Tibial nerve (tissue), 4 donors: Measurements from ENCODE around the gene FMN1.

ENCODE experiments used
- EP300 ChIP-seq, 2 donors: sonication (generic); formaldehyde crosslinking; IDR thresholded peaks; one replicate each; pipeline ENCODE4 v1.6.1; 2017; ENCODE audit warnings: antibody characterized with exemption in 2 of 2, mild to moderate bottlenecking in 1 of 2
- POLR2A ChIP-seq, 2 donors: fragments of 450-650 bp; IDR thresholded peaks; one replicate each; pipeline ENCODE4 v1.6.1; 2017; ENCODE audit warnings: antibody characterized with exemption in 2 of 2, mild to moderate bottlenecking in 2 of 2, moderate library complexity in 2 of 2
- TF ChIP-seq, protein P1 (sequence below), 5 experiments: fragments of 200-600 bp in 3 of 5; fragments of 450-650 bp in 2 of 5; sonication (generic) in 3 of 5; IDR thresholded peaks; one replicate each; pipeline ENCODE4 v1.5.1; 2016 to 2019; ENCODE audit warnings: antibody characterized with exemption in 5 of 5, mild to moderate bottlenecking in 3 of 5, moderate library complexity in 2 of 5

- no peak for TF ChIP-seq EP300 (IDR thresholded peaks at IDR 0.05)
- no peak for TF ChIP-seq POLR2A (IDR thresholded peaks at IDR 0.05)
- TF ChIP-seq, protein P1, sequence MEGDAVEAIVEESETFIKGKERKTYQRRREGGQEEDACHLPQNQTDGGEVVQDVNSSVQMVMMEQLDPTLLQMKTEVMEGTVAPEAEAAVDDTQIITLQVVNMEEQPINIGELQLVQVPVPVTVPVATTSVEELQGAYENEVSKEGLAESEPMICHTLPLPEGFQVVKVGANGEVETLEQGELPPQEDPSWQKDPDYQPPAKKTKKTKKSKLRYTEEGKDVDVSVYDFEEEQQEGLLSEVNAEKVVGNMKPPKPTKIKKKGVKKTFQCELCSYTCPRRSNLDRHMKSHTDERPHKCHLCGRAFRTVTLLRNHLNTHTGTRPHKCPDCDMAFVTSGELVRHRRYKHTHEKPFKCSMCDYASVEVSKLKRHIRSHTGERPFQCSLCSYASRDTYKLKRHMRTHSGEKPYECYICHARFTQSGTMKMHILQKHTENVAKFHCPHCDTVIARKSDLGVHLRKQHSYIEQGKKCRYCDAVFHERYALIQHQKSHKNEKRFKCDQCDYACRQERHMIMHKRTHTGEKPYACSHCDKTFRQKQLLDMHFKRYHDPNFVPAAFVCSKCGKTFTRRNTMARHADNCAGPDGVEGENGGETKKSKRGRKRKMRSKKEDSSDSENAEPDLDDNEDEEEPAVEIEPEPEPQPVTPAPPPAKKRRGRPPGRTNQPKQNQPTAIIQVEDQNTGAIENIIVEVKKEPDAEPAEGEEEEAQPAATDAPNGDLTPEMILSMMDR (IDR thresholded peaks at IDR 0.05): no peak
Observed at GRCh38 chr15:32941823-32942222, 252.7 kb downstream of the FMN1 start.
